Measurements from ENCODE around the gene RRAD.

Gene RRAD

DNA sequence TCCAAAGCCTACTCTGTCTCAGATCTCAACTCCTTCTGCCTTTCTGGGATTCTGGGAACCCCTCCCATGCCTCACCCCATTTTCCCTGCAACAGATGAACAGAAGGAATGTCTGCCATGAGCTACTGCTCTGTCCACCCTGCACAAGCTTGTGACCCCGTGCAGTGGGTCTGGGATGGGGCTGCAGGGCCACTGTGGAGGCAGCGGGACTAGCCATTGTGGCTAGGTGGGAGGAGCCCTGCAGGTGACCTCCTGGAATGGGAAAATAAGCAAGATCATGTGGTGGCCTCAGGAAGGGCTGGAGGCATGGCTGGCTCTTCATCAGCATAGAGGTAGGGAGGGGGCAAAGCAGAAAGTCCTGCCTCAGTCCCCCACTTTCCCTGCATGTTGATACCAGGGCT, 31.3 kb downstream of the RRAD start:
- H3K4me1 Mint-ChIP-seq (ENCODE audit: low read depth in 2 of 2) = peaks cover 0 to 11% of the 10 kb centered on the region in 2 donors
- no peaks in the 10 kb centered on the region for H3K27me3 Mint-ChIP-seq
- H3K4me3 Mint-ChIP-seq = no peak overlapping the region
- DNase-seq (no peak), ATAC-seq (replicated peaks) (no peak)
- H3K36me3 Mint-ChIP-seq (ENCODE audit: insufficient read depth) = peaks cover 17% of the 10 kb centered on the region
- H3K9me3 Mint-ChIP-seq = no peaks in the 10 kb centered on the region
- H3K27ac Mint-ChIP-seq = peak overlapping the region in 1 of 2 donors; percentile 79

DNA sequence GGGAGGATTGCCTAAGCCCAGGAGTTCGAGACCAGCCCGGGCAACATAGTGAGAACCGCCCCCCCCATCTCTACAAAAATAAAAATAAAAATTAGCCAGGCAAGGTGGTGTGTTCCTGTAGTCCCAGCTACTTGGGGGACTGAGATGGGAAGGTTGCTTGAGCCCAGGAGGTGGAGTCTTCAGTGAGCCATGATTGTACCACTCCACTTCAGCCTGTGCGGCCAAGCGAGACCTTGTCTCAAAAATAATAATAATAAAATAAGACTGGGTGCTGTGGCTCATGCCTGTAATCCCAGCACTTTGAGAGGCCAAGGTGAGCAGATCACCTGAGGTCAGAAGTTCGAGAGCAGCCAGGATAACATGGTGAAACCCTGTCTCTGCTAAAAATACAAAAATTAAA, 33.5 kb downstream of the RRAD start:
- Mint-ChIP-seq H3K9me3 (no peaks in the 10 kb centered on the region), H3K27ac (peak overlapping the region in 1 of 2 donors; percentile 31), H3K4me3 (no peak overlapping the region), H3K27me3 (no peaks in the 10 kb centered on the region), H3K4me1 (ENCODE audit: low read depth in 2 of 2) (peaks cover 4 to 12% of the 10 kb centered on the region in 2 donors), H3K36me3 (ENCODE audit: insufficient read depth) (peaks cover 32% of the 10 kb centered on the region)
- no peak for ATAC-seq (replicated peaks)
- DNase-seq = no peak

DNA sequence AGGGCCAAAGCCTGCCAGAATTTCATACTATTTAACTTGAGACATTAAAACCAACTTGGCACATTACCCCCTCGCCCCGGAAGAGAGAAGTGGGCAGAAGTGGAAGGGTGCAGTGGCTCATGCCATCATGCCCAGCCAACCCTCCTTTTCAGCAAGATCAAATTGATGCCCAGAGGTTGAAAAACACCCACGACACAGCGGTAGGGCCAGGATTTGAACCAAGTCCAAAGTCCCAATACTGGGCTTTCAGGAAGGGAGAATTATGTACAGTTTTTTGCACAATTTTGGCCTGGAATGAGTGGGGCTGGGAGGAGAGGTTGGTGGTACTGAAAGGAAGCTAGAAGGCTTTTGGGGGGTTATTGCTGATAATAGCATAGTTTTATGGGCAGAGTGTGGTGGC, 34.0 kb downstream of the RRAD start:
- ATAC-seq (replicated peaks) = no peak
- peaks cover 4 to 16% of the 10 kb centered on the region in 2 donors for H3K4me1 Mint-ChIP-seq (ENCODE audit: low read depth in 2 of 2)
- no peak for DNase-seq
- H3K36me3 Mint-ChIP-seq (ENCODE audit: insufficient read depth) = peaks cover 34% of the 10 kb centered on the region
- peak overlapping the region in 1 of 2 donors; percentile 31 for H3K27ac Mint-ChIP-seq
- H3K27me3 Mint-ChIP-seq = no peaks in the 10 kb centered on the region
- no peak overlapping the region for H3K4me3 Mint-ChIP-seq
- no peaks in the 10 kb centered on the region for H3K9me3 Mint-ChIP-seq

GRCh38 chr16:66890799-66891198, 34.5 kb downstream of the RRAD start:
- ATAC-seq (replicated peaks) = no peak

GRCh38 chr16:66889622-66890021, 35.7 kb downstream of the RRAD start:
- Mint-ChIP-seq H3K4me3 (no peak overlapping the region), H3K36me3 (ENCODE audit: insufficient read depth) (peaks cover 44% of the 10 kb centered on the region), H3K27ac (peak overlapping the region in 1 of 2 donors; percentile 20), H3K9me3 (no peaks in the 10 kb centered on the region), H3K27me3 (no peaks in the 10 kb centered on the region), H3K4me1 (ENCODE audit: low read depth in 2 of 2) (peaks cover 11 to 12% of the 10 kb centered on the region in 2 donors)
- DNase-seq (no peak), ATAC-seq (replicated peaks) (no peak)

More at GRCh38 chr16:66890799-66891198, 34.5 kb downstream of the RRAD start:
- Mint-ChIP-seq H3K27me3 (no peaks in the 10 kb centered on the region), H3K27ac (peak overlapping the region in 1 of 2 donors; percentile 31), H3K4me3 (no peak overlapping the region), H3K9me3 (no peaks in the 10 kb centered on the region), H3K36me3 (ENCODE audit: insufficient read depth) (peaks cover 37% of the 10 kb centered on the region), H3K4me1 (ENCODE audit: low read depth in 2 of 2) (peaks cover 7 to 12% of the 10 kb centered on the region in 2 donors)
- no peak for DNase-seq

- no peaks in the 10 kb centered on the region for H3K9me3 Mint-ChIP-seq
- peaks cover 12 to 13% of the 10 kb centered on the region in 2 donors for H3K4me1 Mint-ChIP-seq (ENCODE audit: low read depth in 2 of 2)
- peak overlapping the region; percentile 20 to 66 for H3K27ac Mint-ChIP-seq
- H3K36me3 Mint-ChIP-seq (ENCODE audit: insufficient read depth) = peaks cover 50% of the 10 kb centered on the region
- DNase-seq (no peak), ATAC-seq (replicated peaks) (no peak)
- no peak overlapping the region for H3K4me3 Mint-ChIP-seq
- H3K27me3 Mint-ChIP-seq = no peaks in the 10 kb centered on the region
These were observed 36.4 kb downstream of the RRAD start for GRCh38 chr16:66888647-66889615.

DNA sequence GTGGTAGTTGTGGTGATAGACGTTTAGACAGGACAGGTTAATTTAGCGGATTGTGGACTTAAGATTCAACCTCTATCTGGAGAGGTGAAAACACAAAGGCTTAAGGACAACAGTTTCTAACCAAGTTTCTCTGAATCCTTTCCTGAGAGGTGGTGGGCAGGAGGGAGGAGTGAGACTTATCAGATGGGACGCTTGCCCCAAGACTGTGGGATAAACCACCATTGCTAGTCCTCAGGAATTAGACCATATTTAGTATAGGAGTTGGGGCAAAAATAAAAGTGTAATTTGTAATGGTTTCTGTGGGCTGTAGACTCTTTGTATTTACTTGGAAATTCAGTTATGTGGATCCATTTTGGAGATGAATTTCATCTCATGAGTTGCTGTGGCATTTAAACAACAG, 38.4 kb downstream of the RRAD start:
- H3K9me3 Mint-ChIP-seq = no peaks in the 10 kb centered on the region
- ATAC-seq (replicated peaks) (no peak), DNase-seq (no peak)
- peaks cover 59% of the 10 kb centered on the region for H3K36me3 Mint-ChIP-seq (ENCODE audit: insufficient read depth)
- H3K4me1 Mint-ChIP-seq (ENCODE audit: low read depth in 2 of 2) = peaks cover 13 to 14% of the 10 kb centered on the region in 2 donors
- no peak overlapping the region for H3K4me3 Mint-ChIP-seq
- no peaks in the 10 kb centered on the region for H3K27me3 Mint-ChIP-seq
- H3K27ac Mint-ChIP-seq = no peak overlapping the region

GRCh38 chr16:66886321-66886720, 39.0 kb downstream of the RRAD start:
- Mint-ChIP-seq H3K27me3 (no peaks in the 10 kb centered on the region), H3K36me3 (ENCODE audit: insufficient read depth) (peaks cover 57% of the 10 kb centered on the region), H3K4me1 (ENCODE audit: low read depth in 2 of 2) (peaks cover 13 to 19% of the 10 kb centered on the region in 2 donors)

GRCh38 chr16:66885491-66885890, 39.8 kb downstream of the RRAD start:
- DNase-seq (no peak), ATAC-seq (replicated peaks) (no peak)
- no peak overlapping the region for H3K4me3 Mint-ChIP-seq
- no peaks in the 10 kb centered on the region for H3K9me3 Mint-ChIP-seq
- peaks cover 54% of the 10 kb centered on the region for H3K36me3 Mint-ChIP-seq (ENCODE audit: insufficient read depth)
- no peak overlapping the region for H3K27ac Mint-ChIP-seq
- H3K27me3 Mint-ChIP-seq = no peaks in the 10 kb centered on the region
- H3K4me1 Mint-ChIP-seq (ENCODE audit: low read depth in 2 of 2) = peaks cover 13 to 19% of the 10 kb centered on the region in 2 donors

More at GRCh38 chr16:66886321-66886720, 39.0 kb downstream of the RRAD start:
- ATAC-seq (replicated peaks) (no peak), DNase-seq (no peak)
- no peaks in the 10 kb centered on the region for H3K9me3 Mint-ChIP-seq
- H3K4me3 Mint-ChIP-seq = no peak overlapping the region
- H3K27ac Mint-ChIP-seq = no peak overlapping the region

DNA sequence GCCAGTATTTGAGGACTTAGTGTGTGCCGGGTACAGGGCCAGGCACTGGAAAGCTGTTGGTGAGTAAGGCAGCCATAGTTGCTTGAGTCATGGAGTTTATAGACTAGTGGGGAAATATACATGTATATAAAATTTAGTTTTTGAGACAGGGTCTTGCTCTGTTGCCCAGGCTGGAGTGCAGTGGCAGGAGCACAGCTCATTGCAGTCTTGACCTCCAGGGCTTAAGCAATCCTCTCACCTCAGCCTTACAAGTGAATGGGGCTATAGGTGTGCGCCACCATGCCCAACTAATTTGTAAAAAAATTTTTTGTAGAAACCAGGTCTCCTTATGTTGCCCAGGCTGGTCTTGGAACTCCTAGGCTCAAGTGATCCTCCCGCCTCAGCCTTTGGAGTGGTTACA, 42.6 kb downstream of the RRAD start:
- Mint-ChIP-seq H3K27ac (no peak overlapping the region), H3K4me1 (ENCODE audit: low read depth in 2 of 2) (peaks cover 31 to 34% of the 10 kb centered on the region in 2 donors)

GRCh38 chr16:66881964-66882508, 43.3 kb downstream of the RRAD start:
- ATAC-seq (replicated peaks) (no peak), DNase-seq (no peak)
- H3K4me1 Mint-ChIP-seq (ENCODE audit: low read depth in 2 of 2) = peaks cover 31 to 35% of the 10 kb centered on the region in 2 donors
- peak overlapping the region; percentile 8 to 68 for H3K27ac Mint-ChIP-seq
- H3K4me3 Mint-ChIP-seq = peak overlapping the region; percentile 87 to 99
- H3K27me3 Mint-ChIP-seq = no peaks in the 10 kb centered on the region
- H3K36me3 Mint-ChIP-seq (ENCODE audit: insufficient read depth) = peaks cover 37% of the 10 kb centered on the region
- no peaks in the 10 kb centered on the region for H3K9me3 Mint-ChIP-seq

More for the DNA sequence above, 42.6 kb downstream of the RRAD start:
- Mint-ChIP-seq H3K27me3 (no peaks in the 10 kb centered on the region), H3K4me3 (no peak overlapping the region), H3K9me3 (no peaks in the 10 kb centered on the region), H3K36me3 (ENCODE audit: insufficient read depth) (peaks cover 39% of the 10 kb centered on the region)
- ATAC-seq (replicated peaks) (no peak), DNase-seq (no peak)

DNA sequence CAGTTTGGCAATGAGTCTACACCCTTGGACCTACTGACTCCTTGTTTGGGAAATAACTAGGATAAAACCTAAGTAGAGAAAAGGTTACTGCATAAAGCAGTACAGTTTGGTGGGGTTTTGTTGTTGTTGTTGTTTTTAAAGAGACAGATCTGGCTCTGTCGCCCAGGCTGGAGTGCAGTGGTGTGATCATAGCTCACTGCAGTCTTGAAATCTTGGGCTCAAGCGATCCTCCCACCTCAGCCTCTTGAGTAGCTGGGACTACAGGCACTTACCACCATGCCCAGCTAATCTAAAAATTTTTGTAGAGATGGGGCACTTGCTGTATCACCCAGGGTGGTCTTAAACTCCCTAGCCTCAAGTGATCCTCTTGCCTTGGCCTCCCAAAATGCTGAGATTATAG, 43.8 kb downstream of the RRAD start:
- peaks cover 27 to 35% of the 10 kb centered on the region in 2 donors for H3K4me1 Mint-ChIP-seq (ENCODE audit: low read depth in 2 of 2)
- no peaks in the 10 kb centered on the region for H3K27me3 Mint-ChIP-seq
- DNase-seq = no peak
- no peak for ATAC-seq (replicated peaks)
- H3K4me3 Mint-ChIP-seq = peak overlapping the region; percentile 87 to 99
- no peaks in the 10 kb centered on the region for H3K9me3 Mint-ChIP-seq
- H3K27ac Mint-ChIP-seq = peak overlapping the region; percentile 8 to 68
- peaks cover 33% of the 10 kb centered on the region for H3K36me3 Mint-ChIP-seq (ENCODE audit: insufficient read depth)

GRCh38 chr16:66881014-66881417, 44.3 kb downstream of the RRAD start:
- no peak for DNase-seq
- no peaks in the 10 kb centered on the region for H3K27me3 Mint-ChIP-seq

More at GRCh38 chr16:66881014-66881417, 44.3 kb downstream of the RRAD start:
- Mint-ChIP-seq H3K9me3 (no peaks in the 10 kb centered on the region), H3K36me3 (ENCODE audit: insufficient read depth) (peaks cover 30% of the 10 kb centered on the region), H3K4me3 (peak overlapping the region; percentile 87 to 99), H3K27ac (peak overlapping the region in 1 of 2 donors; percentile 90), H3K4me1 (ENCODE audit: low read depth in 2 of 2) (peaks cover 28 to 34% of the 10 kb centered on the region in 2 donors)
- peak; percentile 11 for ATAC-seq (replicated peaks)
